HG03571 (cell line): Measurements from ENCODE around the gene SERPINB11.
"Not testable (repeated sequence)": the region's sequence is repeated elsewhere in the genome, so short reads cannot be mapped to it uniquely, and the experiment has no call there.

Experiments
- ATAC-seq: cut with Tn5 transposase; IDR thresholded peaks from one replicate; pipeline ENCODE4 v1.9.1; 2021; ENCODE audit not compliant: unreplicated experiment

Gene SERPINB11

DNA sequence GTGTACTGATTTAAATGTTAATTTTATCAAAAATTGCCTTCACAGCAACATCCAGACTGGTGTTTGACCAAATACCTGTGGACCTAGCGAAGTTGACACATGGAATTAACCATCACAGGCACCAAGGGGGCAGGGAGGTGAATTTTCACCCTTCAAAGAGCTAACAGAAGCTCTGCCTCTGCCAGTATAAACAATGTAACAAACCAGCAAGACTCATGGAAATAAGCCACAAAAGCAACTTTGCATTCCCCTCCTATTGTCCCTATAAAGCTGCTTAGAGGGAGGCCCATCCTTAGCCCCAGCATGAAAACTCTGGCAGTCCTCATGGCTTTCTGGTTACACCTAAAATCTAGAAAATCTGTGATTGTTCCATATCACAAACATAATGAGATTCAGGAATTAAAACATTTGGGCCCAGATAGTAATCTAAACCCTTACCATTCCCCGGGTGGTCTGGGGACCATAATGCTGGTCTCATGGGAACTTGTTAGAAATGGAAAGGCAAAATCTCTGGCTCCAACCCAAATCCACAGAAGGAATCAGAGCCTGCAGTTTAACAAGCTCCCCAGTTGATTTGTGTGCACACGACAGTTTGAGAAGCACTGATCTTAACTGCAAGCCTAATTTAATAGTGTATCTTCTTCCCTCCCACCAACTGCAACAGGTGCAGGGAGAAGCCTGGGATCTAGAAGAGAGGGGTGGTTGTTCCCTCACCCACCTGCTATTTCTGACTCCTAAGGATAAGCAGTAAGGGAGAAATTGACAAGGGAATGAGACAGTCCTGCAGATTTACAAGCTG lies 23.1 kb downstream of the SERPINB11 start:
- ATAC-seq = no peak

DNA sequence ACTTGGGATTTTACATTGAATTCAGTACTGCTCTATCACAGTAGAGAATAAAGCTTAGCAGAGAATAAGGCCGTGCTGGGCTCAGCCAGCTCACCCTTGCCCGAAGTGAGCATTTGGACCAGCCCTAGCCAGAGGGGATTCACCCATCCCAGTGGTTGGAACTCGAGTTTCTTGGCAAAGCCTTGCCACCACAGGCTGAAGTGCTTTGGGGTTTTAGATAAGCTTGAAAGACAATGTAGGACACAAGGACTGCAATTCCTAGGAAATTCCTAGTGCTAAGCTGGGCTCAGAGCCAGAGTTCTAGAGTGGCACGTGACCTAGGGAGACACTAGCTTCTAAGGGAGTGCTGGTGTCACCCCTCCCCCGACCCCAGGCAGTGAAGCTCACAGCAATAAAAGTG lies 28.0 kb downstream of the SERPINB11 start:
- ATAC-seq = no peak

DNA sequence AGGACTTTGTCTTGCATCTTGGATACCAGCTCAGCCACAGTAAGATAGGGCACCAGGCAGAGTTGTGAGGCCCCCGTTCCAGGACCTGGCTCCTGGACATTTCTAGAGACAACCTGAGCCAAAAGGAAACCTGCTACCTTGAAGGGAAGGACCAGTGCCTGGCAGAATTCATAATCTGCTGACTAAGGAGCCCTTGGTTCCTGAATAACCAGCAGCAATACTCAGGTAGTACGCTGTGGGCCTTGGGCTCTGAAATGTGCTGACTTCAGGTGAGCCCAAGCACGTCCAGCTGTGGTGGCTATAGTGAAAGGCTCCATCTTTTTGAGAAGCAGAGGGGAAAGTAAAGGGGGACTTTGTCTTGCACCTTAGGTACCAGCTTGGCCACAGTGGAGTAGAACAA lies 28.5 kb downstream of the SERPINB11 start:
- ATAC-seq = no peak

DNA sequence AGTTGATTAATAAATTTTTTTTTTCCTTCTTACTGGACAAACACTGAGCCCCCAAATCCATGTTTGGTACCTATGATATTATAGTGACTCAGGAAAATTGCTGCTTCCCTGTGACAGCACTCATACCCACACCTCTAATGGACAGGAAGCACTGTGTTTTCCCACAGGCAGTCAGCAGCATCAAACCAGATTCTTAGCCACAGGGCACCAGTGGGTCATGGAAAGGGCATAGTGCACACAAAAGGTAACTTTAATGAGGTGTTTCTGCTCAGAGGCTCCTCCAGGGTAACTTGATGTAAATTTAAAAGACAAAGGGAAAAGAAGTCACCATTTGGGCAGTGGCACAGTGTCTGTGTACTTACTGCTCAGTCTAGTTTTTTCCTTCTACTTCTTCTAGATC lies 34.1 kb downstream of the SERPINB11 start:
- no peak for ATAC-seq

DNA sequence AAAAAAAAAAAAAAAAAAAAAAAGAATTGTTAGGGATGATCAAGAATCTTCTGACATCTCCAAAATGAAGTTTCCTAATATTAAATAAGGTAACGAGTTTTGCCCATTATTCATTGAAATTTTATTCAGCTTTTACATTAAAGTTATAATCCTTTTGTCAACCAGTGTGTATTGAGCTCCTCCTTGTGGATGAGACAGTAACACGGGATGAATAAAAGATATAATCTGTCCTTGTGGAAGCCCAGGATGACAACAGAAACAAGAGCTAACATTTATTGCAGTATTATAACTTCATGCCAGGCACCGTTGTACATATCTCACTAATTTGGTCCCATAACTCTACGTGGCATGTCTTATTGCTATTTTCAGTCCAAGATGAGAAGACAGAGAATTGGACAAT lies 39.0 kb downstream of the SERPINB11 start:
- ATAC-seq = no peak

DNA sequence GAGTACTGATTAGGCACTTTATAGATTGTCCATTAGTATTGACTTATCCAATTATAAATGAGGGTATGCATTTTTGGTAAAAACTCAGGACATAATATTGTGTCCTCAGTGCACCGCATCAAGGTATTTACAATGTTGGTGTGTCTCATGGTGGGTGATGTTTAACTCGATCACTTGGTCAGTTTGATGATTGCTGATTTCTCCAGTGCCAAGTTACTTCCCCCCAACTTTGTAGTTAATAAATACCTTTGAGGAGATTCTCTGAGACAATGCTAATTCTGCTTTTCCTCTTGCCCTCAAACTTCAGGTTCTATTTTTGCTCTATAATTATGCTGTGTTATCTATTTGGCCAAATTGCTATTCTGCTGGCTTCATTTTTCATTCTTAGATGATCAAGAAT lies 44.2 kb downstream of the SERPINB11 start:
- ATAC-seq = no peak

DNA sequence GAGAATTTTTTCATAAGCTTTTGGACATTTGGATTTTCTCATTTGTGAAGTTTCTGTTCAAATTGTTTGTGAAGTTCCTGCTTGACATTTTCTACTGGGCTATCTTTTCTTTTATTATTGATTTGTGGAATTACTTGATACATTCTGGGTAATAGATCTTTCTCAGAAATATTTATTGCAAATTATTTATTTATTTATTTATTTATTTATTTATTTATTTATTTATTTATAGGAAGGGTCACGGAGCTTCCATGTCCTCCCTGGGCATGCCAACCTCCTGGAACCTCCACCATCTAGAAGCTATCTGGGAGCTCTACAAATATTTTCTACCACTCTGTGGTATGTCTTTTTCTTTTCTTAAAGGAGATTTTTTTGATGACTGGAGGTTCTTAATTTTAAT lies 46.7 kb downstream of the SERPINB11 start:
- ATAC-seq = no peak

DNA sequence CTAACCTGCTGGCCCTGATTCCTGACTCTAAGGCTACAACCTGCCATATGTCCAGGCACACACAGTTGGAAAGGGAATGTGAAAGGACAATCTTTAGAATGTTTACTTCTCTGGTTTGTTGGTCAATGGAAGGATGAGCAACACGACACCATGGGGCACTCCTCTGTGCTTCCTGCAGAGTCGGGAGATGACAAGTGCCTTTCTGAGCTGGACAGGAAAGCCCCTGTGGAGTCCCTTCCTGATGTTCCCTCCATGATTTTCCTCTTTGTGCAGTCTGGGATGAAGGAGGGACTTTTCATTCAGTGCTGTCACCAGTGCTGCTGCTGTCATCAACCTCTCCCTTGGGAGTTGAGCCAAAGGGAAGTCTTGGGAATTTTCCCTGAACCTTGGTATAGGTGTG lies 49.9 kb downstream of the SERPINB11 start:
- ATAC-seq = no peak

DNA sequence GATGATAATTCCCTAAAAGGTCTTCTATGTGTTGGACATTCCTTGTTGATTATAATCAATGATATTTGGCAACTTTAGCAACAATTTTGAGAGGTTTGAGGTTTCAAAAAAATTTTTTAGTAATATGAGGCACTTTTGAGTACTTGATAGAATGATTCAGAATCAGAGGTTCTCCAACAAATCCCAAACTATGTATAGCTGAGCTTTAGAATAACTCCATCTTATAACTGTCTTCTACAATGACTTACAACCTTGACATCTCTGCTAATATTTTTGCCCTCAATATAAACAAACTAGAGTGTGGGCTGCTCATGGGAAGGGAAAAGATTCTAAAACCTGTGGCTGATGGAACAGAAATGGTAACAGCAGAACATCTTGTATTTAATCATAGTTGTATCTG lies 50.9 kb downstream of the SERPINB11 start:
- no peak for ATAC-seq

DNA sequence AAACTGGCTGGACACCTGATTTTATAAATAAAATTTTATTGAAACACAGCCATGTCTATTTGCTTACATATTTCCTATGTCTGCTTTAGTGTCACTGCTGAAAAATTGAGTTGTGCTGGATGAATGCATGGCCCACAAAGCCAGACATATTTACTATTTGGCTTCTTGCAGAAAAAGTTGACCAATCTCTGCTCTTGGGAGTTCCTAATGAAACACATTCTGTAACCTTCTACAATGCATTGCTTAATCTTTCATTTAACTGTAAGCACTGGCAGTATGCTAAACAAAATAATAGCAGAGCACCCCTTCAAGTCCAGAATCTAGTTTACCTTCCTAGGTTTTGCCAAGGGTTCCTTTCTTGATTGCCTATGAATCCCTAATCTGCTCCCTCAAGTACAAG lies 54.8 kb downstream of the SERPINB11 start:
- no peak for ATAC-seq

DNA sequence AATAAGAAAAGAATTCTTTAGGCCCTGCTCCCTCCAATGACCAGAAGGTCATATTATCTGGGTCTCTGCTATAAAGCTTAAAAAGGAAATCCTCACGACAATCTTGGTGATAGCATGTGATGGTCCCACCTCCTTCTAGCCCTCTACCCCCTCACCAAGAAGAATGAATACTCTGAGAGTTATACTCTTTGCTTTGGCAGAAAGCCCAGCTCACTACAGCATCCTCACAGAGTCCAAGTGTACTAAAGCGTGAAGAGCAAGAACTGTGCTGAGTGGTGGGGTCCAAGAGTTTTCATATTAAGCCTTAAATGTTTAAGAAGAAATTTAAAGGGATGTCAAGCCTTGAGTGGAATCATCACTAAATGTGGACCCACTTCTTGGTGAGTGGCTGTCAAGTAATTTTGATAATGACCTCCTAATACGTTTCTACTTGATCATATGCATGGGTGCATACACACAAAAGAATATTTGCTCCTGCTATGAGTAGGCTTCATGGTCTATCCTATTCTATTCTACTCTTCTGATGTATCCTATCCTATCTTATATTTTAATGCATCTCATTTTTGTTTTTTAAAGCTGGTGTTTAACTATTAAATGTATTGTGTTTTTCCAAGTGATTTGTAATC lies 56.0 kb downstream of the SERPINB11 start:
- ATAC-seq = no peak

DNA sequence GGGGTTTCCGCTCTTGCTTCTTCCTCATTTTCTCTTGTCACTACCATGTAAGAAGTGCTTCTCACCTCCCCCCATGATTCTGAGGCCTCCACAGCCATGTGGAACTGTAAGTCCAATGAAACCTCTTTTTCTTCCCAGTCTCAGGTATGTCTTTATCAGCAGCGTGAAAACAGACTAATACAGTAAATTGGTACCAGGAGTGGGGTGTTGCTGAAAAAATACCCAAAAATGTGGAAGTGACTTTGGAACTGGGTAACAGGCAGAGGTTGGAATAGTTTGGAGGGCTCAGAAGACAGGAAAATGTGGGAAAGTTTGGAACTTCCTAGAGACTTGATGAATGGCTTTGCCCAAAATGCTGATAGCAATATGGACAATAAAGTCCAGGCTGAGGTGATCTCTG lies 57.0 kb downstream of the SERPINB11 start:
- not testable (repeated sequence) for ATAC-seq

DNA sequence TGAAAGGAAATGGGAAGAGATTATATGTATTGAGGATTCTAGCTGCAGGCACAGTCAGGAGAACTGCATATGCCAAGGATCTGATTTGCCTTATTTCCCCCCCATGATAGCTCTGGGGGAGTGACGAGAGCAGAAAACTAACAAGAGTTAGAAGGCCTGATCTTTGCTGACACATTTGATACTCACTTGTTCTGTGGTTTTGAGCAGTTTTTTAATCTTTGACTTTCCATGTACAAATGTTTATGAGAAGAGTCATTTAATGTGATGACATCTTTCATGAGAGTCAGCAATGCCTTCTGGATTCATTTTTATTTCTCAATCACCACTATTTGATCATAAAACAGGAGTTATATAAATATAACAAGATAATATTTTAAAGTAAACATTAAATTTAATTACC lies 59.8 kb downstream of the SERPINB11 start:
- ATAC-seq = no peak

DNA sequence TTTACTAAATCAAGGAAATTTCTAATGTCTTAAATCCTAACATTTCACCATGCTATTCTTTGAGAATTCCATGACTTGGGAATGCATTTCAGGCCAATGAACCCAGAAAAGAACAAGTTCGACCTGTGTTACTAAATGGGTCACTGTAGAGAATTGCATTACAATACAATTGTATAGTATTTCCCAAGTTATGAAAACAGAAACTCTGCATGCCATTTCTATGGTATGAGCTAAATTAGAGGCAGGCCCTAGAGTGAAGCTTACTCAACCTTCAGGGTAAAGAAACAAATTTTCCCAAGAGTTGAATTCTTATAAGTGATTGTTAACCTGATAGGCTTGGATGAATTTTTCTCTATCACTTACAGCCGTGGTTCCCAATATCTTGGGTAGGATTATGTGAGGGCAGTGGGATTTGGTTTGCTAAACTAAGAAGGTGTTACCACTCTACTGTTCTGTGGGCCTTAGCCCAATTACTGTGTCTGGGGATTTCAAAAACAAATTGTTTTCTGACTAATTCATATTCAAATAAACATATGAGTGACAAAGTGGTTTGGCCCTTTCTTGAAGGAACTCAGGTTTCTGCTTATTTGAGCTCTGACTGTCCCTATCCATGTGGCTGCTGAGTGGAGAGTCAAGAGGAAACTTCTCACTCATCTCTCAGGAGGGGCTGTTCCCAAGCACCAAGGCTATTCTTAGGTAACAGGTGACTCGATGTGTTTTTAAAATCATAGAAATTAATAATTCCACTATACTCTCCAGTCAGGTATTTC lies 61.3 kb downstream of the SERPINB11 start:
- no peak for ATAC-seq

DNA sequence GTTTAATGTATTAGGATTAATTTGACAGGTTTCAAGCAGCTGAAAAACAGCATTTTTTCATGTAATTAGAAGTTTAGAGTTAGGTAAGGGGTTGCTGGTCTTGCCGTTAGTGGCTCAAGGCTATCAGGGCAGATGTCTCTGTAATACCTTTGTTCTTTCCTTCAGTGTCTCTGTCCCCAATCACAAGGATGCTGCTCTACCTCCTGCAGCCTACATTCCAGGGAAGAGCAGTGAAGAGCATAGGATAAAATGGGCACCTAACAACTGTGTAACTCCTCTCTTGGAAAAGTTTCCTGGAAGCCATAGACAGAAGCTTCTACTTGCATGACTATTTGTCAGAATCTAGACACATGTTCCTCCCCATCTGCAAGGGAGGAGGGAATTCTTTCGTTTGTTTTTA lies 63.1 kb downstream of the SERPINB11 start:
- no peak for ATAC-seq
